Measurements from ENCODE around the gene NLGN1.

DNA sequence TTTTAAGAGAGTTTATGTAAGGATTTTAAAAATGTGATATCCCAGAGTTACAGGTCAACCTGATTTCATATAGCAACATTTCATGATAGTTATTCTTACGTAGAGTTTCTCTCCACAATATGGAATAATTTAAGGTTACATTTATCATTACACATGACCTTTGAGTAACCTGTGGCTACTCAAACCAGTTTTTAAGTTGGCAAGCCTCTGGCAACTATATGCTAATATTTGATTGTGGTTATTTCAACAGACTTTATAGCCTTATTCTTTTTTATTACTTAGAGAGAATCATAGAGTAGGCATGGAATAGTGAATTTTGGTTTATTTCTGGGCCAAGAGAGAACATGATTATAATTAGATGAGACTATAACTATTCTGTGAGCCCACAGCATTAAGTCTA is 504.9 kb downstream of the NLGN1 start:
- TF ChIP-seq EP300 (IDR thresholded peaks at IDR 0.05; ENCODE audit: low read length) (no peak), NFYB (IDR thresholded peaks at IDR 0.05; ENCODE audit: extremely low read depth, insufficient read length) (no peak), L3MBTL2 (IDR thresholded peaks at IDR 0.05) (no peak), RAD21 (CRISPR knock-in tag; conservative IDR thresholded peaks at IDR 0.05 in 1 of 2, IDR thresholded peaks at IDR 0.05 in 1 of 2) (no peak), RBBP5 (IDR thresholded peaks at IDR 0.05; ENCODE audit: borderline replicate concordance, insufficient read depth, low read length, poor library complexity, severe bottlenecking) (no peak), ZNF253 (CRISPR knock-in tag; conservative IDR thresholded peaks at IDR 0.05) (no peak), JUN (IDR thresholded peaks at IDR 0.05; ENCODE audit: borderline replicate concordance, low read depth, low read length) (no peak), JUN (CRISPR knock-in tag; IDR thresholded peaks at IDR 0.05; ENCODE audit: borderline replicate concordance) (no peak), ZNF24 (IDR thresholded peaks at IDR 0.05) (no peak), NFRKB (IDR thresholded peaks at IDR 0.05; ENCODE audit: low read depth) (no peak), PHF21A (IDR thresholded peaks at IDR 0.05; ENCODE audit: borderline replicate concordance, low read depth) (no peak), EZH2 (IDR thresholded peaks at IDR 0.05; ENCODE audit: borderline replicate concordance, low read depth, low read length) (no peak), ZNF121 (CRISPR knock-in tag; conservative IDR thresholded peaks at IDR 0.05) (no peak), YY1 (IDR thresholded peaks at IDR 0.05; ENCODE audit: borderline replicate concordance in 1 of 3, control insufficient read depth in 1 of 3, extremely low read depth in 1 of 3, insufficient read depth in 3 of 3, insufficient read length in 1 of 3, insufficient replicate concordance in 2 of 3, low read depth in 1 of 3, low read length in 2 of 3) (no peak)
- TF ChIP-seq, protein P1, sequence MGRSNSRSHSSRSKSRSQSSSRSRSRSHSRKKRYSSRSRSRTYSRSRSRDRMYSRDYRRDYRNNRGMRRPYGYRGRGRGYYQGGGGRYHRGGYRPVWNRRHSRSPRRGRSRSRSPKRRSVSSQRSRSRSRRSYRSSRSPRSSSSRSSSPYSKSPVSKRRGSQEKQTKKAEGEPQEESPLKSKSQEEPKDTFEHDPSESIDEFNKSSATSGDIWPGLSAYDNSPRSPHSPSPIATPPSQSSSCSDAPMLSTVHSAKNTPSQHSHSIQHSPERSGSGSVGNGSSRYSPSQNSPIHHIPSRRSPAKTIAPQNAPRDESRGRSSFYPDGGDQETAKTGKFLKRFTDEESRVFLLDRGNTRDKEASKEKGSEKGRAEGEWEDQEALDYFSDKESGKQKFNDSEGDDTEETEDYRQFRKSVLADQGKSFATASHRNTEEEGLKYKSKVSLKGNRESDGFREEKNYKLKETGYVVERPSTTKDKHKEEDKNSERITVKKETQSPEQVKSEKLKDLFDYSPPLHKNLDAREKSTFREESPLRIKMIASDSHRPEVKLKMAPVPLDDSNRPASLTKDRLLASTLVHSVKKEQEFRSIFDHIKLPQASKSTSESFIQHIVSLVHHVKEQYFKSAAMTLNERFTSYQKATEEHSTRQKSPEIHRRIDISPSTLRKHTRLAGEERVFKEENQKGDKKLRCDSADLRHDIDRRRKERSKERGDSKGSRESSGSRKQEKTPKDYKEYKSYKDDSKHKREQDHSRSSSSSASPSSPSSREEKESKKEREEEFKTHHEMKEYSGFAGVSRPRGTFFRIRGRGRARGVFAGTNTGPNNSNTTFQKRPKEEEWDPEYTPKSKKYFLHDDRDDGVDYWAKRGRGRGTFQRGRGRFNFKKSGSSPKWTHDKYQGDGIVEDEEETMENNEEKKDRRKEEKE (IDR thresholded peaks at IDR 0.05; ENCODE audit: borderline replicate concordance in 1 of 2, control insufficient read depth in 1 of 2, low read depth in 2 of 2, low read length in 1 of 2) = no peak
